Cardiac muscle cell (in vitro differentiated cells and primary cell): ENCODE results near the gene ACP3. TPM values are rescaled to one million over a fixed set of nuclear protein-coding genes. Genes with fewer than 3 reads are reported as not detected.
"Not testable (repeated sequence)": the region's sequence is repeated elsewhere in the genome, so short reads cannot be mapped to it uniquely, and the experiment has no call there.

Source experiments
- DNase-seq, 2 donors: peaks; one replicate each; pipeline versions ENCODE4 v3.0.0 to v3.0.0-alpha.2; 2010 to 2017; ENCODE audit warnings: low read depth in 1 of 2, low spot score in 1 of 2
- H3K27ac ChIP-seq: fragments of 200-600 bp; sonication (generic); 2 replicates; pipeline ENCODE4 v1.5.1; 2016
- H3K27me3 ChIP-seq: fragments of 200-600 bp; sonication (generic); 2 replicates; pipeline ENCODE4 v1.6.0; 2016; ENCODE audit warnings: control low read depth
- H3K36me3 ChIP-seq: fragments of 200-600 bp; sonication (generic); 2 replicates; pipeline ENCODE4 v1.5.1; 2016; ENCODE audit warnings: control low read depth
- H3K4me1 ChIP-seq: fragments of 200-600 bp; sonication (generic); 2 replicates; pipeline ENCODE4 v1.8.1; 2017; ENCODE audit warnings: low read depth, mild to moderate bottlenecking, mixed run types
- H3K4me3 ChIP-seq: fragments of 200-600 bp; sonication (generic); 2 replicates; pipeline ENCODE4 v1.5.1; 2016; ENCODE audit warnings: mild to moderate bottlenecking
- H3K9me3 ChIP-seq: fragments of 200-600 bp; sonication (generic); 2 replicates; pipeline ENCODE4 v1.5.1; 2017; ENCODE audit warnings: low read depth, mild to moderate bottlenecking, control low read depth
- polyA plus RNA-seq: library from polyadenylated mRNA; unstranded; fragments of >200 nt; fragmentation: Nextera tagmentation; extraction: Ambion mirVana; gene quantifications from 2 replicates; pipeline ENCODE4 v1.2.1, GENCODE V29; 2016
- total RNA-seq: library from RNA; depleted of rRNA; stranded (reverse); fragments of >200 nt; gene quantifications from 2 replicates; pipeline ENCODE4 v1.2.3, GENCODE V29; 2016
- TF ChIP-seq, protein P1 (sequence below): IDR thresholded peaks from 2 replicates; pipeline ENCODE4 v1.5.1; 2012; ENCODE audit warnings: low read depth, mild to moderate bottlenecking, low read length

ACP3 gene
- total and polyA plus RNA-seq, 2 experiments from 2014 or later: 19.9 to 35.6 TPM

DNA sequence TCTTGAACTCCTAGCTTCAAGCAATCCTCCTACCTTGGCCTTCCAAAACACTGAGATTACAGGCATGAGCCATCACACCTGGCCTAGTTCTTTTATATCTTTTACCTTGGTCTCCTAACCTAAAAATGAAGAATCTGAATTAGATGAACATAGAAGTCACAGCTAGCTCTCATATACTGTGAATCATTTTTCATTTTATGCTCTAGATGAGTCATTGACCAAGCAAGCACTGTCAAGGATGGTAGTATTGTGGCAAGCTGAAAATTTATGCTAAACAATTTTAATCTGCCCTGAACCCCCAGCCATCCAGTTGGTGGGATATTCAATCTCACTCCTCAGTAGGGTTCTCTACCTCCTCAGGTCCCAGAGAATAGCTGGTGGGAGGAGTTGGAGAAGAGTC is 51.8 kb downstream of the ACP3 start:
- H3K4me1 ChIP-seq: no peaks in the 10 kb centered on the region
- peaks cover 4% of the 10 kb centered on the region for H3K36me3 ChIP-seq
- H3K9me3 ChIP-seq: no peaks in the 10 kb centered on the region
- DNase-seq: no peak
- no peak overlapping the region for H3K27ac ChIP-seq
- H3K4me3 ChIP-seq: no peak overlapping the region
- TF ChIP-seq, protein P1, sequence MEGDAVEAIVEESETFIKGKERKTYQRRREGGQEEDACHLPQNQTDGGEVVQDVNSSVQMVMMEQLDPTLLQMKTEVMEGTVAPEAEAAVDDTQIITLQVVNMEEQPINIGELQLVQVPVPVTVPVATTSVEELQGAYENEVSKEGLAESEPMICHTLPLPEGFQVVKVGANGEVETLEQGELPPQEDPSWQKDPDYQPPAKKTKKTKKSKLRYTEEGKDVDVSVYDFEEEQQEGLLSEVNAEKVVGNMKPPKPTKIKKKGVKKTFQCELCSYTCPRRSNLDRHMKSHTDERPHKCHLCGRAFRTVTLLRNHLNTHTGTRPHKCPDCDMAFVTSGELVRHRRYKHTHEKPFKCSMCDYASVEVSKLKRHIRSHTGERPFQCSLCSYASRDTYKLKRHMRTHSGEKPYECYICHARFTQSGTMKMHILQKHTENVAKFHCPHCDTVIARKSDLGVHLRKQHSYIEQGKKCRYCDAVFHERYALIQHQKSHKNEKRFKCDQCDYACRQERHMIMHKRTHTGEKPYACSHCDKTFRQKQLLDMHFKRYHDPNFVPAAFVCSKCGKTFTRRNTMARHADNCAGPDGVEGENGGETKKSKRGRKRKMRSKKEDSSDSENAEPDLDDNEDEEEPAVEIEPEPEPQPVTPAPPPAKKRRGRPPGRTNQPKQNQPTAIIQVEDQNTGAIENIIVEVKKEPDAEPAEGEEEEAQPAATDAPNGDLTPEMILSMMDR: no peak
- no peaks in the 10 kb centered on the region for H3K27me3 ChIP-seq

DNA sequence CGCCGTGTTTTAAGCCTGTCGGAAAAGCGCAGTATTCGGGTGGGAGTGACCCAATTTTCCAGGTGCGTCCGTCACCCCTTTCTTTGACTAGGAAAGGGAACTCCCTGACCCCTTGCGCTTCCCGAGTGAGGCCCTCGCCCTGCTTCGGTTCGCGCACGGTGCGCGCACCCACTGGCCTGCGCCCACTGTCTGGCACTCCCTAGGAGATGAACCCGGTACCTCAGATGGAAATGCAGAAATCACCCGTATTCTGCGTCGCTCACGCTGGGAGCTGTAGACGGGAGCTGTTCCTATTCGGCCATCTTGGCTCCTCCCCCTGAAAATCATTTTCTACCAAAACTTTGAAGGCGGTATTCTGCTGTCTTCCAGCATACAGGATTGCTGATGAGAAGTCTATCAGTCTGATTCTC is 59.7 kb downstream of the ACP3 start:
- H3K9me3 ChIP-seq, DNase-seq, H3K27me3 ChIP-seq, H3K27ac ChIP-seq, H3K36me3 ChIP-seq: not testable (repeated sequence)
- Histone ChIP-seq H3K4me1 (peaks cover 11% of the 10 kb centered on the region), H3K4me3 (peak overlapping the region; percentile 2)

DNA sequence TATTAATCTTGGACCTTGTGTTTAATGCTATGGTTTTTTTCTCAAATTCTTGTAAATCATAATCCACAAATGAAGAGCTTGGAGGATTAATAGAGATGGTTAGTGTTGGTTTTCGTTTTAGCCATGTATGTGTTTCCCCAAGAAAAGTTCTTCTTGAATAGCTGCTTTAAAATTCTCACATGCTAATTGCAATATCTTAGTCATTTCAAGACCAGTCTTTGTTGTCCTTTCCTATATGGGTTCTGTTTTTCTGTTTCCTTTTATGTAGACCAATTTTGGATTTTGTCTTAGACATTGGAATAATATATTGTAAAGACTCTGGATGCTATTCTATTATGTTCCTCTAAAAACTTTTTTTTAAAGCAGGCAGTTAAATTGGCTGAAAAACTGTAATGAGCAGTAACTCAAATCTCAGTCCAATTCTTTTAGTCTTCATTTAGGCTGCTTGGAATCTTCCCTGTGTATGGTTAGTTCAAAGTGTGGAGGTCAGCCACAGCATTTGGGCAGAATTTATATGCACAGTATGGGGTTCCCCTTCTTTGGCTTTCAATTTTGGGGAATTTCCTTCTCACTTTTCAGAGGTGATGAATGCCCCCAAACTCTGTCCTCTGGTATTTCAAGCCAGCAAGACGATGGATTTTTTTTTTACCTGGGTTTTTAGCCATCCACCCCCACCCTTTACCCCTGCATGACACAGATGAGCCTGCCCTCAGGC is 61.0 kb downstream of the ACP3 start:
- TF ChIP-seq, protein P1: no peak
- no peak overlapping the region for H3K4me3 ChIP-seq

DNA sequence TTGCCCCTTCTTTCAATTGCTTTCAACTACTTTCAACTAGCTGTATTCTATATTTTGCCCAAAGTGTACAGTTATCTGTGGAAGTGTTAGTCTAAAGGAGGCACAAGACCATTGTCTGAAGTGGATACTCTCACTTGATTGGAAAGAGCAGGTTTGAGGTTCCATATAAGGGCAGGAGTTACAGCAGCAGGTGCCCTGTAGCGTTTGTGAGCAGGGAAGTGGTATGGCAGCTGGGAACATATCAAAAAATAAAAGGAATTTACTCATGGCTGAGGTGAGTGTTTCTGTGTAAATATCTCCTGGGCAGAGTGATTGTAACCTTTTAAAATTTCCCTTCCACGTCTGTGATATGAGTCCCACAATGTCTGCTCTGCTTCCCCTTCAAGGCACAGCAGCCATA is 61.6 kb downstream of the ACP3 start:
- Histone ChIP-seq H3K36me3 (no peaks in the 10 kb centered on the region), H3K4me1 (peaks cover 21% of the 10 kb centered on the region), H3K9me3 (no peaks in the 10 kb centered on the region), H3K4me3 (no peak overlapping the region), H3K27ac (peak overlapping the region; percentile 18), H3K27me3 (no peaks in the 10 kb centered on the region)
- DNase-seq: peak in 1 of 2 donors; percentile 45
- TF ChIP-seq, protein P1: no peak

More for the DNA sequence above, 61.0 kb downstream of the ACP3 start:
- Histone ChIP-seq H3K27ac (peak overlapping the region; percentile 18), H3K27me3 (no peaks in the 10 kb centered on the region), H3K4me1 (peaks cover 20% of the 10 kb centered on the region), H3K9me3 (no peaks in the 10 kb centered on the region), H3K36me3 (no peaks in the 10 kb centered on the region)
- DNase-seq: no peak

DNA sequence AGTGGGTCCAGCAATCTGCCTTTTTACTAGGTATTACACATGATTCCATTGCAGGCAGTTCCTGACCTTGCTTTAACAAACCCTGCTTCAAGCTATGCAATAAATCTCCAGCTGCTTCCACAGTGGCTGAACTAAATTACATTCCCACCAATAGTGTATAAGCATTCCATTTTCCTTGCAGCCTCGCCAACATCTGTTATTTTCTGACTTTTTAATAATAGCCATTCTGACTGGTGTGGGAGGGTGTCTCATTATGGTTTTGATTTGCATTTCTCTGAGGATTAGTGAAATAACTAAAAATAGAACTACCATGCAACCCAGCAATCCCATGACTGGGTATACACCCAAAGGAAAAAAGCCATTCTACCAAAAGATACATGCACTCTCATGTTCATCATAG is 63.7 kb downstream of the ACP3 start:
- Histone ChIP-seq H3K27ac (peak overlapping the region; percentile 71), H3K4me3 (no peak overlapping the region), H3K9me3 (no peaks in the 10 kb centered on the region), H3K4me1 (peaks cover 21% of the 10 kb centered on the region), H3K36me3 (no peaks in the 10 kb centered on the region), H3K27me3 (no peaks in the 10 kb centered on the region)
- TF ChIP-seq, protein P1: no peak
- no peak for DNase-seq

DNA sequence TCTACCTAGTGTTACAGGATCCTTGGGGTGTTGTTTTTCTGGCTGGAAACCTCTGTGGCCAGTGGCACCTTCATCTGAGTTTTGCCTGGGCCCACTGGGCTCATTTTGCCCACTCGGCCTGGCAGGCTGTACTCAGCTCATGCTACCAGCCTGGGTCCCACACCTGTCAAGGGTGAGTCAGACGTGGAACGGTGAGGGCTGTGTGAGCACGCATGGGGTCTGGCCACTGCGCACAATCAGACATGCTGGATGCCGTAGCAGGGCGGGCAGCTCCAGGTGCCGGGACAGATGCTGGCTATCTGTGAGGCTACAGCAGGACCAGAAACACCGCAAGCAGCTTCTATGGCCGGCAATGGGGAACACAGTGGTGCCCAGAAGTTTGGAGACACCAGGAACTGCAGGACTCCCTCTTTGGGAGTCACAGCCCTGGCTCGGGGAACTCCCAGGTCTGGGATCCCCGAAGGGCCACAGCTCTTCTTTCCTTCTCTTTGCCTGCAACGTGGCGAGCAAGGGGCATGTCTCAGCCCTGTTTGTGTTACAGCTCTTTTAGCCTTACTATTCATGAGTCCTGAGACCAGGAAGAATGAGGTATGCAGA is 64.2 kb downstream of the ACP3 start:
- H3K4me1 ChIP-seq: peaks cover 21% of the 10 kb centered on the region
- DNase-seq: no peak
- TF ChIP-seq, protein P1: no peak
- H3K36me3 ChIP-seq: no peaks in the 10 kb centered on the region
- H3K27ac ChIP-seq: peak overlapping the region; percentile 71
- no peaks in the 10 kb centered on the region for H3K9me3 ChIP-seq
- H3K4me3 ChIP-seq: no peak overlapping the region
- no peaks in the 10 kb centered on the region for H3K27me3 ChIP-seq
